ENCODE data around the gene RAB15.

The RAB15 gene

DNA sequence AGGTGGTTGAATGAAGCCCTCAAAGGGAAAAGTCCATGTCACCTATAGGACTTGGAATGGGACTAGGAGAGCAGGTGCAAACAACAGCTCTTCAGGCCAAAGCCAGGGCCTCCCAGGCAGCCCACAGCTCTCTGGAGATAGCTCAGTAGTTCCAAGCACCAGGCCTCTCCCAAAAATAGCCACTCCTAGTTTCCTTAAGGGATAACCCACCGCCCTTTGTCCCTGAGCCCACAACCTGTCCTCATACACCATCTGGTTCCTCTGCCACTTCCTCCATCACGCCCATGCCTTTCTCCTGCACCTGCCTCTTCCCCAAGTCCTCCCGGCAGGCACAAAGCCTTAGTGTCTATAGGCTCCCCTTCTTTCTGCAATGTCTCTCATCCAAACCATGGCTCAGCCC is 2.1 kb downstream of the RAB15 start:
- DNase-seq (ENCODE audit: low read depth) = no peak
- TF ChIP-seq, protein P1, sequence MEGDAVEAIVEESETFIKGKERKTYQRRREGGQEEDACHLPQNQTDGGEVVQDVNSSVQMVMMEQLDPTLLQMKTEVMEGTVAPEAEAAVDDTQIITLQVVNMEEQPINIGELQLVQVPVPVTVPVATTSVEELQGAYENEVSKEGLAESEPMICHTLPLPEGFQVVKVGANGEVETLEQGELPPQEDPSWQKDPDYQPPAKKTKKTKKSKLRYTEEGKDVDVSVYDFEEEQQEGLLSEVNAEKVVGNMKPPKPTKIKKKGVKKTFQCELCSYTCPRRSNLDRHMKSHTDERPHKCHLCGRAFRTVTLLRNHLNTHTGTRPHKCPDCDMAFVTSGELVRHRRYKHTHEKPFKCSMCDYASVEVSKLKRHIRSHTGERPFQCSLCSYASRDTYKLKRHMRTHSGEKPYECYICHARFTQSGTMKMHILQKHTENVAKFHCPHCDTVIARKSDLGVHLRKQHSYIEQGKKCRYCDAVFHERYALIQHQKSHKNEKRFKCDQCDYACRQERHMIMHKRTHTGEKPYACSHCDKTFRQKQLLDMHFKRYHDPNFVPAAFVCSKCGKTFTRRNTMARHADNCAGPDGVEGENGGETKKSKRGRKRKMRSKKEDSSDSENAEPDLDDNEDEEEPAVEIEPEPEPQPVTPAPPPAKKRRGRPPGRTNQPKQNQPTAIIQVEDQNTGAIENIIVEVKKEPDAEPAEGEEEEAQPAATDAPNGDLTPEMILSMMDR (IDR thresholded peaks at IDR 0.05; ENCODE audit: low read depth, low read length, missing control alignments) = no peak
- in situ Hi-C loops (cut with HindIII; ENCODE audit: low sequenced_read_pairs) = no loop called here
- no peak overlapping the region for H3K4me3 ChIP-seq (ENCODE audit: low read depth, low read length)

DNA sequence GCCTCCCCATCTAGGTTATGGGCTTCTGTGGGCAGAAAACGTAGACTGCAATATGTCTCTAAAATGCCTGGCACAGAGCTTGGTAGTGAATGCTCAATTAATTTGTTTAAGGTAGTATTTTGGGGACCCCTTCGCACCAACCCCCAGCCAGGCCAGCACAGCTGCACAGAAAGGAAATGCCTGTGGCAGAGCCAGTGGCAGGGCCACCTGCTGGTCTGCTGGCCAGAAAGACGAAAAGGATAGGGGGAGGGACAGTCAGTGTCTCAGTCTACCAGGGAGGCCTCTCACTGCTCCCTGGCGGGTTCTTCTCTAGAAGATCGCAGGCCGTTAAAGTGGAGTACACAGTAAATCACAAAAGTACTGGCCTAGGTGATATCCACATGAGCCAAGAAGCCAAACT is 3.5 kb downstream of the RAB15 start:
- in situ Hi-C loops (cut with HindIII; ENCODE audit: low sequenced_read_pairs) = no loop called here
- H3K4me3 ChIP-seq (ENCODE audit: low read depth, low read length) = no peak overlapping the region
- TF ChIP-seq, protein P1 (IDR thresholded peaks at IDR 0.05; ENCODE audit: low read depth, low read length, missing control alignments) = no peak
- DNase-seq (ENCODE audit: low read depth) = peak; percentile 51

DNA sequence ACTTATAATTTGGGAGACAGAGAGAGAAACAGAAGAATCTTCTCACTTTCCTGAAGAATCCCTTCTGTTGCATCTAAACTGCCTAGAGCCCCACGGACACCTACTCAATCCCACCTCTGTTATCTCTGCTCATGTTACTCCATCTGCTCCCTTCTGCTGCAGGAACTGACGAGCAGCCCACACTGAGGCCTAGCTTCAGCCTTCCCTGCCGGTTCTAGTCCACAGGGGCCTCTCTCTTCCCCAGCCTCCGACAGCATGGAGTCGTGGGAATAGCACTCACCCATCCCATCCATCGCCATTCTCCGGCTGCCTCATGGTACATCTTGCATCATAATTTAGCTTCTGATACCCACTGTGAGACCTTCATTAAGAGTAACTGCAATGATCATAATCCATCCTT is 4.0 kb downstream of the RAB15 start:
- no peak overlapping the region for H3K4me3 ChIP-seq (ENCODE audit: low read depth, low read length)
- TF ChIP-seq, protein P1 (IDR thresholded peaks at IDR 0.05; ENCODE audit: low read depth, low read length, missing control alignments) = no peak
- DNase-seq (ENCODE audit: low read depth) = peak; percentile 31
- in situ Hi-C loops (cut with HindIII; ENCODE audit: low sequenced_read_pairs) = no loop called here

DNA sequence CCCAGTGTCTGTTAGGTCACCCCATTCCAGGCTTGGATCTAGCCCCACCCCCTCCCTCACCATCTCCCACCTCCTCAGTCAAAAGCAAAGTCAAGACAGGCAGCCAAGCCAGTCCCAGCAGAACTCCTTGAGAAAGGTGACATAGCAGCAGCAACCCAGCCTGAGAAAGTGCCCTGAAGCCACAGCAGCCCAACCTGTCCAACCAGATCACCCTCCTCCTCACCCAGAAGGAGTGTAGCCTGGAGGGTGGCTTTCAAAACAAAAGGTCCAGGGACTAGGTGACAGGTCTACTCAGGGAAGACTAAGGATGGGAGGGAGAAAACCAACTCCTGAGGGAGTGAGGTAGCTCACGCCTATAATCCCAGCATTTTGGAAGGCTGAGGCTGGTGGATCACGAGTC is 5.2 kb downstream of the RAB15 start:
- TF ChIP-seq, protein P1 (IDR thresholded peaks at IDR 0.05; ENCODE audit: low read depth, low read length, missing control alignments) = no peak
- DNase-seq (ENCODE audit: low read depth) = no peak
- in situ Hi-C loops (cut with HindIII; ENCODE audit: low sequenced_read_pairs) = no loop called here
- no peak overlapping the region for H3K4me3 ChIP-seq (ENCODE audit: low read depth, low read length)

DNA sequence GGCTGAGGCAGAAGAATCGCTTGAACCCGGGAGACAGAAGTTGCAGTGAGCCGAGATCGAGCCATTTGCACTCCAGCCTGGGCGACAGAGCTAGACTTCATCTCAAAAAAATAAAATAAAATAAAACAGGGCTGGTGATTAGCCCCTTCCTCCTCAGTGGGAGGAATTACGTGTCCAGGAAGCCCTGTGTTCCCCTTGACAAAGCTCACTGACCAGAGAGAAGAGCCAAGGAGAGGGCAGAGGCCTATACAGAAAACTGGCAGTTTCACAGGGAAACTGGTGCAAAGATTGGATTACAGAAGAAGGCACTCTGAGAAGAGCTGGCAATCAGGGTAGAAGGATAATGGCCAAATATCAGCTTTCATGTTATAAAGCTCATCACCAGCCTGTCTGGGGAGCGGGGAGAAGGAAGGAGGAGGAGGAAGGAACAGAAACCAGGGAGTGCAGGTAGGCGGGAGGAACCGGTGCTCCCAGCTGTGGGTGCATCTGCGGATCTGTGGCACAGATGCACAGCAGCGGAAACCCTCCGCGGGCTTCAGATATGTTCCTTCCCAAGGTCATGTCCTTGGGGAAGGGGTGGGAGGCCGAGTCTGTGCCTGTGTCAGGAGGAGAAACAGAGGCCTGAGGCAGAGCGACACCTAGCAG is 6.7 kb downstream of the RAB15 start:
- no peak overlapping the region for H3K4me3 ChIP-seq (ENCODE audit: low read depth, low read length)
- in situ Hi-C loops (cut with HindIII; ENCODE audit: low sequenced_read_pairs) = no loop called here
- TF ChIP-seq, protein P1 (IDR thresholded peaks at IDR 0.05; ENCODE audit: low read depth, low read length, missing control alignments) = no peak
- DNase-seq (ENCODE audit: low read depth) = no peak

DNA sequence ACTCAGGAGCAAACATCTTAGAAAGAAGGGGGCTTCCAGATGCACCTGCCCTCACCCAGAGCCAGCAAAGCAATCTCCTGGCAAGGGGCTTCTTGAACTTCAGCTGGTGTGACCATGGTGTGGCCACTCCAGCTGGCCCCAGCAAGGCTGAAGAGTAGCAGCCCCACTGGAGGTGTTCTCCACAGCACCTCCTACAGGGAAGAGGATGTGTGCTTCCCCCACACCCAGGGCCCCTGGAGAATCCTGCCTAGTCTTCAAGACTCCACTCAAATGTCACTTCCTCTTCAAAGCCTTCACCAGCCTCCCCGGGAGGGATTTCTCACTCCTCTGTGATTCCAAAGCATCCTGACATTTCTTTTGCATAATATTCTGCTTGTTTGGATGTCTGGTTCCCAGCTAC is 8.5 kb downstream of the RAB15 start:
- no peak for DNase-seq (ENCODE audit: low read depth)
- in situ Hi-C loops (cut with HindIII; ENCODE audit: low sequenced_read_pairs) = no loop called here
- no peak overlapping the region for H3K4me3 ChIP-seq (ENCODE audit: low read depth, low read length)
- TF ChIP-seq, protein P1 (IDR thresholded peaks at IDR 0.05; ENCODE audit: low read depth, low read length, missing control alignments) = no peak
